Loucy (cell line): ENCODE data around the gene WDR17.

ENCODE experiments used
- CTCF ChIP-seq: fragments of 200-600 bp; sonication (generic); conservative IDR thresholded peaks from 2 replicates; pipeline ENCODE4 v1.5.1; 2014; ENCODE audit warnings: mild to moderate bottlenecking, antibody characterized with exemption, low read length
- EZH2phosphoT487 ChIP-seq: fragments of 200-600 bp; IDR thresholded peaks from 2 replicates; pipeline ENCODE4 v1.6.1; 2018; ENCODE audit warnings: antibody characterized with exemption, mild to moderate bottlenecking, moderate library complexity, borderline replicate concordance

GRCh38 chr4:176063718-176064117, 1.9 kb upstream of the WDR17 start:
- TF ChIP-seq CTCF (no peak), EZH2phosphoT487 (no peak)
